UCSD-AML1 (cell line): ENCODE measurements around the gene FGFRL1.
A peak's percentile ranks its signal among the peaks of the same experiment; 100 is the strongest.
"Not testable (repeated sequence)": the region's sequence is repeated elsewhere in the genome, so short reads cannot be mapped to it uniquely, and the experiment has no call there.

Source experiments
- DNase-seq: peaks from one replicate; lab custom pipeline; 2025; ENCODE audit not compliant: unreplicated experiment; lab: John Stamatoyannopoulos, UW

The FGFRL1 gene

GRCh38 chr4:1048773-1049590 is 37.6 kb downstream of the FGFRL1 start:
- no peak for DNase-seq

- DNase-seq, result no peak
Observed at GRCh38 chr4:1049591-1049905, 38.1 kb downstream of the FGFRL1 start.

- DNase-seq, result no peak
Observed at GRCh38 chr4:1050486-1051213, 39.2 kb downstream of the FGFRL1 start.

GRCh38 chr4:1051472-1051871 is 40.0 kb downstream of the FGFRL1 start:
- DNase-seq, result no peak

- DNase-seq, result no peak
Observed at GRCh38 chr4:1052231-1052671, 40.8 kb downstream of the FGFRL1 start.

- no peak for DNase-seq
Observed at GRCh38 chr4:1053080-1053661, 41.7 kb downstream of the FGFRL1 start.

GRCh38 chr4:1053891-1054290 is 42.5 kb downstream of the FGFRL1 start:
- not testable (repeated sequence) for DNase-seq

- DNase-seq, result not testable (repeated sequence)
Observed at GRCh38 chr4:1054696-1055242, 43.3 kb downstream of the FGFRL1 start.

- DNase-seq, result not testable (repeated sequence)
Observed at GRCh38 chr4:1055243-1055701, 43.8 kb downstream of the FGFRL1 start.

GRCh38 chr4:1055721-1056590 is 44.5 kb downstream of the FGFRL1 start:
- DNase-seq, result peak; percentile 67

GRCh38 chr4:1056671-1057402 is 45.4 kb downstream of the FGFRL1 start:
- no peak for DNase-seq

GRCh38 chr4:1057403-1057745 is 45.9 kb downstream of the FGFRL1 start:
- no peak for DNase-seq

GRCh38 chr4:1058198-1058996 is 47.0 kb downstream of the FGFRL1 start:
- DNase-seq, result no peak

- no peak for DNase-seq
Observed at GRCh38 chr4:1058997-1059665, 47.7 kb downstream of the FGFRL1 start.

- no peak for DNase-seq
Observed at GRCh38 chr4:1060121-1060520, 48.7 kb downstream of the FGFRL1 start.

- no peak for DNase-seq
Observed at GRCh38 chr4:1060621-1061020, 49.2 kb downstream of the FGFRL1 start.

GRCh38 chr4:1061056-1061700 is 49.8 kb downstream of the FGFRL1 start:
- no peak for DNase-seq

GRCh38 chr4:1061760-1062159 is 50.3 kb downstream of the FGFRL1 start:
- no peak for DNase-seq
